GM23338 (cell line): Measurements from ENCODE around the gene CRYBG1. TPM values are rescaled to one million over a fixed set of nuclear protein-coding genes. Genes with fewer than 3 reads are reported as not detected.

Source experiments
- ATAC-seq: fragments of 200-7000 bp; cut with Tn5 transposase; 3 replicates; pipeline ENCODE4 v1.9.1; 2020
- DNase-seq: peaks from one replicate; pipeline ENCODE4 v3.0.0-alpha.2; 2015; ENCODE audit warnings: low spot score
- H2AFZ ChIP-seq: fragments of 200-600 bp; sonication (generic); 2 replicates; pipeline ENCODE4 v1.8.0; 2016; ENCODE audit warnings: antibody characterized with exemption, mild to moderate bottlenecking, moderate library complexity
- H3F3A ChIP-seq: fragments of 200-600 bp; sonication (generic); replicated peaks from 2 replicates; pipeline ENCODE4 v1.8.0; 2017; ENCODE audit warnings: antibody characterized with exemption, mixed run types, low read depth
- H3K27ac ChIP-seq: fragments of 200-600 bp; sonication (generic); 2 replicates; pipeline ENCODE4 v1.6.1; 2016; ENCODE audit warnings: low read depth
- H3K27me3 ChIP-seq: fragments of 200-600 bp; sonication (generic); 2 replicates; pipeline ENCODE4 v1.8.0; 2016; ENCODE audit warnings: mild to moderate bottlenecking, mixed run types, moderate library complexity; ENCODE audit not compliant: insufficient read depth
- H3K36me3 ChIP-seq: fragments of 200-600 bp; sonication (generic); 2 replicates; pipeline ENCODE4 v1.8.0; 2016; ENCODE audit warnings: mild to moderate bottlenecking; ENCODE audit not compliant: insufficient read depth
- H3K4me1 ChIP-seq: fragments of 200-600 bp; sonication (generic); 2 replicates; pipeline ENCODE4 v1.8.0; 2016; ENCODE audit warnings: mild to moderate bottlenecking, moderate library complexity; ENCODE audit not compliant: insufficient read depth
- H3K4me2 ChIP-seq: fragments of 200-600 bp; sonication (generic); 2 replicates; pipeline ENCODE4 v1.7.1; 2017; ENCODE audit warnings: mixed run types
- H3K4me3 ChIP-seq: fragments of 200-600 bp; sonication (generic); 2 replicates; pipeline ENCODE4 v1.6.1; 2016; ENCODE audit warnings: mixed run types
- H3K79me2 ChIP-seq: fragments of 200-600 bp; sonication (generic); replicated peaks from 2 replicates; pipeline ENCODE4 v1.8.0; 2017; ENCODE audit warnings: mild to moderate bottlenecking; ENCODE audit not compliant: insufficient read depth
- H3K9me2 ChIP-seq: fragments of 200-600 bp; sonication (generic); 2 replicates; pipeline ENCODE4 v1.8.0; 2017; ENCODE audit not compliant: insufficient read depth
- H4K20me1 ChIP-seq: fragments of 200-600 bp; sonication (generic); replicated peaks from 2 replicates; pipeline ENCODE4 v1.8.0; 2017; ENCODE audit warnings: mild to moderate bottlenecking; ENCODE audit not compliant: insufficient read depth
- H3K27ac Mint-ChIP-seq: 2 replicates; pipeline ENCODE4 v1.8.0; 2020; ENCODE audit warnings: inconsistent platforms, mild to moderate bottlenecking, moderate library complexity, mixed read lengths
- H3K27me3 Mint-ChIP-seq: 3 replicates; pipeline ENCODE4 v1.8.0; 2022; ENCODE audit warnings: low read depth, mild to moderate bottlenecking, moderate library complexity, mixed read lengths, inconsistent platforms; ENCODE audit not compliant: insufficient read depth, poor library complexity
- H3K36me3 Mint-ChIP-seq: 3 replicates; pipeline ENCODE4 v1.8.0; 2021; ENCODE audit warnings: low read depth, mild to moderate bottlenecking, inconsistent platforms, moderate library complexity, mixed read lengths
- H3K4me1 Mint-ChIP-seq: 3 replicates; pipeline ENCODE4 v1.8.0; 2020; ENCODE audit warnings: mild to moderate bottlenecking, inconsistent platforms, mixed read lengths
- H3K4me3 Mint-ChIP-seq: 3 replicates; pipeline ENCODE4 v1.8.0; 2021; ENCODE audit warnings: moderate library complexity, mild to moderate bottlenecking, inconsistent platforms, mixed read lengths
- H3K9me3 Mint-ChIP-seq: 3 replicates; pipeline ENCODE4 v1.8.0; 2020; ENCODE audit warnings: moderate library complexity, mild to moderate bottlenecking, inconsistent platforms, mixed read lengths
- CREB1 ChIP-seq: fragments of 250-450 bp; sonication (Bioruptor Pico); IDR thresholded peaks from 2 replicates; pipeline ENCODE4 v1.5.0; 2020; ENCODE audit warnings: low read depth, mild to moderate bottlenecking, moderate library complexity
- CTCF ChIP-seq, 2 experiments: fragments of 200-600 bp in 1 of 2; sonication (generic) in 1 of 2; conservative IDR thresholded peaks; 2 replicates each; pipeline versions ENCODE4 v1.5.1 to v1.6.1; 2016 to 2017; ENCODE audit warnings: antibody characterized with exemption in 2 of 2, low read depth in 2 of 2, mild to moderate bottlenecking in 2 of 2, moderate library complexity in 1 of 2
- ETS1 ChIP-seq: IDR thresholded peaks from 2 replicates; pipeline ENCODE4 v1.6.1; 2016; ENCODE audit warnings: antibody characterized with exemption
- EZH2 ChIP-seq: fragments of 200-600 bp; sonication (generic); IDR thresholded peaks from one replicate; pipeline ENCODE4 v1.8.0; 2017; ENCODE audit warnings: antibody characterized with exemption, mild to moderate bottlenecking, low read depth; ENCODE audit not compliant: unreplicated experiment
- EZH2phosphoT487 ChIP-seq: fragments of 200-600 bp; sonication (generic); IDR thresholded peaks from one replicate; pipeline ENCODE4 v1.8.1; 2018; ENCODE audit warnings: antibody characterized with exemption; ENCODE audit not compliant: unreplicated experiment
- JUNB ChIP-seq: IDR thresholded peaks from one replicate; pipeline ENCODE4 v1.6.1; 2016; ENCODE audit warnings: antibody characterized with exemption; ENCODE audit not compliant: unreplicated experiment
- NANOG ChIP-seq: IDR thresholded peaks from 2 replicates; pipeline ENCODE4 v1.6.1; 2016; ENCODE audit warnings: antibody characterized with exemption, borderline replicate concordance
- POLR2AphosphoS5 ChIP-seq: IDR thresholded peaks from 2 replicates; pipeline ENCODE4 v1.6.1; 2016; ENCODE audit warnings: antibody characterized with exemption, low read depth
- REST ChIP-seq: IDR thresholded peaks from one replicate; pipeline ENCODE4 v1.6.1; 2018; ENCODE audit warnings: antibody characterized with exemption; ENCODE audit not compliant: unreplicated experiment
- STAT1 ChIP-seq: IDR thresholded peaks from one replicate; pipeline ENCODE4 v1.6.1; 2016; ENCODE audit warnings: antibody characterized with exemption; ENCODE audit not compliant: unreplicated experiment
- ZNF114 ChIP-seq: fragments of 250-450 bp; sonication (Bioruptor Pico); IDR thresholded peaks from 2 replicates; pipeline ENCODE4 v1.5.0; 2020; ENCODE audit warnings: mild to moderate bottlenecking, moderate library complexity
- ZNF331 ChIP-seq: fragments of 250-450 bp; sonication (Bioruptor Pico); IDR thresholded peaks from 2 replicates; pipeline ENCODE4 v1.5.0; 2020; ENCODE audit warnings: low read depth, mild to moderate bottlenecking, moderate library complexity
- ZNF462 ChIP-seq: fragments of 250-450 bp; sonication (Bioruptor Pico); IDR thresholded peaks from 2 replicates; pipeline ENCODE4 v1.5.0; 2020; ENCODE audit warnings: mild to moderate bottlenecking, moderate library complexity
- polyA plus RNA-seq: library from polyadenylated mRNA; unstranded; fragments of >200 nt; fragmentation: Nextera tagmentation; extraction: Ambion mirVana; gene quantifications from 2 replicates; pipeline ENCODE4 v1.2.1, GENCODE V29; 2016
- total RNA-seq: library from RNA; depleted of rRNA; stranded (reverse); fragments of >200 nt; shearing (Covaris generic); gene quantifications from 2 replicates; pipeline ENCODE4 v1.2.3, GENCODE V29; 2014

Gene CRYBG1
- total and polyA plus RNA-seq, 2 experiments from 2014 or later, result 3.7 to 17.2 TPM

- Histone ChIP-seq H3K4me2 (no peak overlapping the region), H2AFZ (no peak overlapping the region), H3K4me1 (peaks cover 5% of the 10 kb centered on the region; the same call in 1 of the 2 replicates), H3K27me3 (no peaks in the 10 kb centered on the region), H3F3A (no peaks in the 10 kb centered on the region), H3K79me2 (no peaks in the 10 kb centered on the region), H3K36me3 (no peaks in the 10 kb centered on the region), H3K4me3 (no peak overlapping the region), H3K9me2 (no peaks in the 10 kb centered on the region), H4K20me1 (no peaks in the 10 kb centered on the region), H3K27ac (no peak overlapping the region)
- Mint-ChIP-seq H3K4me1 (peaks cover 4% of the 10 kb centered on the region; the same call in 1 of the 3 replicates), H3K4me3 (no peak overlapping the region), H3K36me3 (peaks cover 2% of the 10 kb centered on the region; the same call in 2 of the 3 replicates), H3K27ac (no peak overlapping the region), H3K27me3 (no peaks in the 10 kb centered on the region), H3K9me3 (peaks cover 12% of the 10 kb centered on the region; the same call in 2 of the 3 replicates)
- no peak for TF ChIP-seq ZNF462
- TF ChIP-seq ZNF331 (CRISPR knock-in tag), result no peak
- no peak for TF ChIP-seq POLR2AphosphoS5
- TF ChIP-seq EZH2, result no peak
- TF ChIP-seq EZH2phosphoT487, result no peak
- TF ChIP-seq NANOG, result no peak
- TF ChIP-seq ZNF114 (CRISPR knock-in tag), result no peak
- TF ChIP-seq STAT1, result no peak
- TF ChIP-seq JUNB, result no peak
- no peak for TF ChIP-seq REST
- TF ChIP-seq CREB1, result no peak
- TF ChIP-seq CTCF (conservative IDR thresholded peaks at IDR 0.05; ENCODE audit: low read depth in 2 of 2), result no peak
- no peak for TF ChIP-seq ETS1
- DNase-seq (no peak), ATAC-seq (no peak)
Observed at GRCh38 chr6:106411056-106411455, 50.5 kb downstream of the CRYBG1 start.
